ENCODE measurements around the gene CYFIP1.

The CYFIP1 gene

GRCh38 chr15:22903961-22904534 is 76.1 kb downstream of the CYFIP1 start:
- DNase-seq (ENCODE audit: low read depth, low spot score): no peak
- Histone ChIP-seq H3K4me1 (ENCODE audit: control insufficient read depth, insufficient read depth, low read length) (no peaks in the 10 kb centered on the region), H3K27me3 (ENCODE audit: control insufficient read depth, insufficient read depth, low read length) (no peaks in the 10 kb centered on the region), H3K36me3 (ENCODE audit: control insufficient read depth, insufficient read depth, low read length) (peaks cover 3% of the 10 kb centered on the region), H3K4me3 (ENCODE audit: low read length) (no peak overlapping the region), H3K9me3 (ENCODE audit: control insufficient read depth, insufficient read depth, low read length) (no peaks in the 10 kb centered on the region), H3K27ac (ENCODE audit: low read length) (no peak overlapping the region)
- no CpG with 5 or more reads among the region's 19 CpGs for WGBS (ENCODE audit: insufficient coverage, insufficient read length)

- Histone ChIP-seq H3K27ac (ENCODE audit: low read length) (no peak overlapping the region), H3K4me3 (ENCODE audit: low read length) (no peak overlapping the region), H3K4me1 (ENCODE audit: control insufficient read depth, insufficient read depth, low read length) (no peaks in the 10 kb centered on the region), H3K36me3 (ENCODE audit: control insufficient read depth, insufficient read depth, low read length) (peaks cover 3% of the 10 kb centered on the region; the same call in 1 of the 2 replicates), H3K27me3 (ENCODE audit: control insufficient read depth, insufficient read depth, low read length) (no peaks in the 10 kb centered on the region), H3K9me3 (ENCODE audit: control insufficient read depth, insufficient read depth, low read length) (no peaks in the 10 kb centered on the region)
- no CpG with 5 or more reads among the region's 18 CpGs for WGBS (ENCODE audit: insufficient coverage, insufficient read length)
- DNase-seq (ENCODE audit: low read depth, low spot score): no peak
Observed at GRCh38 chr15:22903427-22903826, 76.7 kb downstream of the CYFIP1 start.

- Histone ChIP-seq H3K4me3 (ENCODE audit: low read length) (no peak overlapping the region), H3K9me3 (ENCODE audit: control insufficient read depth, insufficient read depth, low read length) (no peaks in the 10 kb centered on the region), H3K36me3 (ENCODE audit: control insufficient read depth, insufficient read depth, low read length) (peaks cover 3% of the 10 kb centered on the region; the same call in 1 of the 2 replicates), H3K4me1 (ENCODE audit: control insufficient read depth, insufficient read depth, low read length) (no peaks in the 10 kb centered on the region), H3K27me3 (ENCODE audit: control insufficient read depth, insufficient read depth, low read length) (no peaks in the 10 kb centered on the region), H3K27ac (ENCODE audit: low read length) (no peak overlapping the region)
- no CpG with 5 or more reads among the region's 11 CpGs for WGBS (ENCODE audit: insufficient coverage, insufficient read length)
- no peak for DNase-seq (ENCODE audit: low read depth, low spot score)
Observed at GRCh38 chr15:22902981-22903380, 77.2 kb downstream of the CYFIP1 start.

- Histone ChIP-seq H3K9me3 (ENCODE audit: control insufficient read depth, insufficient read depth, low read length) (no peaks in the 10 kb centered on the region), H3K27ac (ENCODE audit: low read length) (no peak overlapping the region), H3K4me1 (ENCODE audit: control insufficient read depth, insufficient read depth, low read length) (no peaks in the 10 kb centered on the region), H3K36me3 (ENCODE audit: control insufficient read depth, insufficient read depth, low read length) (peaks cover 3% of the 10 kb centered on the region; the same call in 1 of the 2 replicates), H3K27me3 (ENCODE audit: control insufficient read depth, insufficient read depth, low read length) (no peaks in the 10 kb centered on the region), H3K4me3 (ENCODE audit: low read length) (no peak overlapping the region)
- no peak for DNase-seq (ENCODE audit: low read depth, low spot score)
- WGBS (ENCODE audit: insufficient coverage, insufficient read length): no CpG with 5 or more reads among the region's 12 CpGs
Observed at GRCh38 chr15:22902578-22902977, 77.6 kb downstream of the CYFIP1 start.

- WGBS (ENCODE audit: insufficient coverage, insufficient read length): no CpG with 5 or more reads among the region's 11 CpGs
- H3K36me3 ChIP-seq (ENCODE audit: control insufficient read depth, insufficient read depth, low read length): peaks cover 3% of the 10 kb centered on the region; the same call in 1 of the 2 replicates
- H3K4me1 ChIP-seq (ENCODE audit: control insufficient read depth, insufficient read depth, low read length): no peaks in the 10 kb centered on the region
- H3K27ac ChIP-seq (ENCODE audit: low read length): no peak overlapping the region
- no peaks in the 10 kb centered on the region for H3K9me3 ChIP-seq (ENCODE audit: control insufficient read depth, insufficient read depth, low read length)
- no peaks in the 10 kb centered on the region for H3K27me3 ChIP-seq (ENCODE audit: control insufficient read depth, insufficient read depth, low read length)
- no peak overlapping the region for H3K4me3 ChIP-seq (ENCODE audit: low read length)
- no peak for DNase-seq (ENCODE audit: low read depth, low spot score)
Observed at GRCh38 chr15:22902046-22902445, 78.1 kb downstream of the CYFIP1 start.

- Histone ChIP-seq H3K4me1 (ENCODE audit: control insufficient read depth, insufficient read depth, low read length) (no peaks in the 10 kb centered on the region; the same call in 1 of the 2 replicates), H3K9me3 (ENCODE audit: control insufficient read depth, insufficient read depth, low read length) (no peaks in the 10 kb centered on the region), H3K36me3 (ENCODE audit: control insufficient read depth, insufficient read depth, low read length) (peaks cover 4% of the 10 kb centered on the region; the same call in 1 of the 2 replicates), H3K4me3 (ENCODE audit: low read length) (no peak overlapping the region), H3K27me3 (ENCODE audit: control insufficient read depth, insufficient read depth, low read length) (no peaks in the 10 kb centered on the region), H3K27ac (ENCODE audit: low read length) (no peak overlapping the region)
- DNase-seq (ENCODE audit: low read depth, low spot score): no peak
- no CpG with 5 or more reads among the region's 10 CpGs for WGBS (ENCODE audit: insufficient coverage, insufficient read length)
Observed at GRCh38 chr15:22895465-22896190, 84.5 kb downstream of the CYFIP1 start.

- WGBS (ENCODE audit: insufficient coverage, insufficient read length): no CpG with 5 or more reads among the region's 13 CpGs
- Histone ChIP-seq H3K9me3 (ENCODE audit: control insufficient read depth, insufficient read depth, low read length) (no peaks in the 10 kb centered on the region), H3K36me3 (ENCODE audit: control insufficient read depth, insufficient read depth, low read length) (peaks cover 4% of the 10 kb centered on the region; the same call in 1 of the 2 replicates), H3K27ac (ENCODE audit: low read length) (no peak overlapping the region), H3K4me1 (ENCODE audit: control insufficient read depth, insufficient read depth, low read length) (no peaks in the 10 kb centered on the region; the same call in 1 of the 2 replicates), H3K4me3 (ENCODE audit: low read length) (no peak overlapping the region), H3K27me3 (ENCODE audit: control insufficient read depth, insufficient read depth, low read length) (no peaks in the 10 kb centered on the region)
- DNase-seq (ENCODE audit: low read depth, low spot score): no peak
Observed at GRCh38 chr15:22893881-22894280, 86.3 kb downstream of the CYFIP1 start.

- H3K27ac ChIP-seq (ENCODE audit: low read length): no peak overlapping the region
- WGBS (ENCODE audit: insufficient coverage, insufficient read length): no CpG with 5 or more reads among the region's 17 CpGs
- H3K36me3 ChIP-seq (ENCODE audit: control insufficient read depth, insufficient read depth, low read length): peaks cover 4% of the 10 kb centered on the region; the same call in 1 of the 2 replicates
- H3K27me3 ChIP-seq (ENCODE audit: control insufficient read depth, insufficient read depth, low read length): no peaks in the 10 kb centered on the region
- H3K4me1 ChIP-seq (ENCODE audit: control insufficient read depth, insufficient read depth, low read length): no peaks in the 10 kb centered on the region; the same call in 1 of the 2 replicates
- no peaks in the 10 kb centered on the region for H3K9me3 ChIP-seq (ENCODE audit: control insufficient read depth, insufficient read depth, low read length)
- DNase-seq (ENCODE audit: low read depth, low spot score): no peak
- H3K4me3 ChIP-seq (ENCODE audit: low read length): no peak overlapping the region
Observed at GRCh38 chr15:22893081-22893480, 87.1 kb downstream of the CYFIP1 start.

GRCh38 chr15:22892333-22892732 is 87.8 kb downstream of the CYFIP1 start:
- Histone ChIP-seq H3K27me3 (ENCODE audit: control insufficient read depth, insufficient read depth, low read length) (no peaks in the 10 kb centered on the region), H3K27ac (ENCODE audit: low read length) (no peak overlapping the region), H3K4me1 (ENCODE audit: control insufficient read depth, insufficient read depth, low read length) (no peaks in the 10 kb centered on the region; the same call in 1 of the 2 replicates), H3K36me3 (ENCODE audit: control insufficient read depth, insufficient read depth, low read length) (peaks cover 4% of the 10 kb centered on the region; the same call in 1 of the 2 replicates), H3K4me3 (ENCODE audit: low read length) (no peak overlapping the region), H3K9me3 (ENCODE audit: control insufficient read depth, insufficient read depth, low read length) (no peaks in the 10 kb centered on the region)
- no CpG with 5 or more reads among the region's 9 CpGs for WGBS (ENCODE audit: insufficient coverage, insufficient read length)
- no peak for DNase-seq (ENCODE audit: low read depth, low spot score)

- H3K9me3 ChIP-seq (ENCODE audit: control insufficient read depth, insufficient read depth, low read length): no peaks in the 10 kb centered on the region
- DNase-seq (ENCODE audit: low read depth, low spot score): no peak
- no peaks in the 10 kb centered on the region for H3K27me3 ChIP-seq (ENCODE audit: control insufficient read depth, insufficient read depth, low read length)
- H3K27ac ChIP-seq (ENCODE audit: low read length): no peak overlapping the region
- H3K4me1 ChIP-seq (ENCODE audit: control insufficient read depth, insufficient read depth, low read length): no peaks in the 10 kb centered on the region; the same call in 1 of the 2 replicates
- WGBS (ENCODE audit: insufficient coverage, insufficient read length): no CpG with 5 or more reads among the region's 33 CpGs
- peaks cover 4% of the 10 kb centered on the region; the same call in 1 of the 2 replicates for H3K36me3 ChIP-seq (ENCODE audit: control insufficient read depth, insufficient read depth, low read length)
- H3K4me3 ChIP-seq (ENCODE audit: low read length): no peak overlapping the region
Observed at GRCh38 chr15:22891426-22892210, 88.5 kb downstream of the CYFIP1 start.
